Measurements from ENCODE around the gene SLC35F1.

SLC35F1 gene

DNA sequence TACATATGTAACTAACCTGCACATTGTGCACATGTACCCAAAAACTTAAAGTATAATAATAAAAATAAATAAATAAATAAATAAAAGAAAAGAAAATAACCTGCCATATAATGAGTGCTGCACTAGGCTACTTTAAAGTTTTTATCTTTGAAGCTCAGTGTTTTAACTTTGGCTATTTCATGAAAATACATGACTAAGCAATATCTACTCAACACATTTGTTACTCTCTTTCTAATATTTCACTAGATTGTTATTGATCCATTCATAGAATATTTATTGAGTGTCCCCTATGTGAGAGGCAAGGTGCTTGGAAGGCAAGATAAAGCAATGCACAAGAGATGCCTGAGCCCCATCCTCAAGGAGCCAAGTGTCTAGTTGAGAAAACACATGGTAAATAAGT is 221.7 kb downstream of the SLC35F1 start:
- no peak for DNase-seq

DNA sequence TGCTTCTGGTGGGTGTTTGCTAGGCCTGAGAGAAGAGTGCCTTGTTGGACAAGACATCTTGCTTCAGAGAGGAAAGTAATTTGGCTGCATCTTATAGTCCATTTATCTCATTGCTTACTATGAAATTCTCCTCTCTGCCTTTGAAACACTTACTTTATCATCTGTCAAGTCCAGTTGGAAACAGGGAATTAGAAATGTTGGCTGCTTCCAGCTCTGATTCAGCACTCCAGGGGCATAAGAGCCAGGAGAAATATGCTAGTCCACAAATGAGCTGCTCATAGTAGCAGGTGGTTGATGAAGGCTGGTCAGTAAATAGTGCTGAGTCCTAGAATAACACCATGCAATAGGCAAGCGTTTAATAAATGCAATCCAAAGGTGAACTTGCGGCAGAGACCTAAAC is 227.1 kb downstream of the SLC35F1 start:
- DNase-seq: no peak

DNA sequence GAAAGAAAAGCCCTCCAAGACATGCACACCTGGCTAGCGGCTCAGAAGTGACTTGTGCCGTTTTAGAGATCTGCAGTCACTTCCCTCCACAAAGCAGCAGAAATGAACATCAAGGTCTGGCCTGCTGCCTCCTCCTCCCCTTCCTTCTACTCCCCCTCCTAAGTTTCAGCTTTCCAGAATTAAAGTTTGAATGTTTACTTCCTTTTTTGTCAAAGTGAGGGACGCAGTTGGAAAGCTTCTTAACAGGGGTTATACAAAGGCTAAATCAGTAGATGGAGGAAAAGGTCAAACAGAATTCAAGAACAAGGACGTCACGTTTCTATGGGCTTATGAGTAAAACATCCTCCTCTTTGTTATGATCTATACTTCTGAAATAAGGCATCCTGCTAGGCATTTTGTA is 227.7 kb downstream of the SLC35F1 start:
- DNase-seq: no peak

- no peak for DNase-seq
Measured at GRCh38 chr6:118135371-118135770, 228.3 kb downstream of the SLC35F1 start.

DNA sequence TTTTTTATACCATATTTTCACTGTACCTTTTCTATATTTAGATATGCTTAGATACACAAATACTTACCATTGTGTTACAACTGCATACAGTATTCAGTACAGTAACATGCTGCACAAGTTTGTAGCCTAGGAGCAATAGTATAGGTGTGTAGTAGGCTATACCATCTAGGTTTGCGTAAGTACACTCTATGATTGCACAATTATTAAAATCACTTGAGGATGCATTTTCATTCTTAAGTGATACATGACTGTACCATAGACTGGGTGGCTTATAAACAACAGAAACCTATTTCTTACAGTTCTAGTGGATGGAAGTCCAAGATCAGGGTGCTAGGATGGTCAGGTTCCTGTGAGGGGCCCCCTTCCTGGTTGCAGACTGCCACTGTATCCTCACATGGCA is 234.1 kb downstream of the SLC35F1 start:
- no peak for DNase-seq

GRCh38 chr6:118146584-118146983 is 239.5 kb downstream of the SLC35F1 start:
- no peak for DNase-seq

DNA sequence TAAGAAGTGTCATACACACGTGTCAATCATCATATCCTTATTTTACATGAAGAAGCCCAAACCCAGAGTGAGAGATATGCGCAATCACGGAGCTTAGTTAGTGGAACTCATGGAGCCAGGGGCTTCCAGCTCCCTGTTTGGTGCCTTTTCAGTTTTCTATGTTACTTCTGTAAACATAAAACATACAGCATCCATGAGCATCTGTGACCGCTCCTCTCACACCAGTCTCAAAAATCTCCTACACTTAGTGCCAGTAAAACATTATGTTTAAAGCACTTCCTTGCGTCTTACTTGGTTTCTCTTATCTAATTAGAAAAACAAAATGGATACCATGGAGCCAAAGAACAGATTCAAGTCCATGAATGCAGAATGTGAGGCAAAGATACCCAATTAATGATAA is 240.4 kb downstream of the SLC35F1 start:
- DNase-seq: no peak

- DNase-seq: no peak
Measured at GRCh38 chr6:118148561-118148960, 241.5 kb downstream of the SLC35F1 start.

GRCh38 chr6:118152524-118152923 is 245.5 kb downstream of the SLC35F1 start:
- DNase-seq: no peak

DNA sequence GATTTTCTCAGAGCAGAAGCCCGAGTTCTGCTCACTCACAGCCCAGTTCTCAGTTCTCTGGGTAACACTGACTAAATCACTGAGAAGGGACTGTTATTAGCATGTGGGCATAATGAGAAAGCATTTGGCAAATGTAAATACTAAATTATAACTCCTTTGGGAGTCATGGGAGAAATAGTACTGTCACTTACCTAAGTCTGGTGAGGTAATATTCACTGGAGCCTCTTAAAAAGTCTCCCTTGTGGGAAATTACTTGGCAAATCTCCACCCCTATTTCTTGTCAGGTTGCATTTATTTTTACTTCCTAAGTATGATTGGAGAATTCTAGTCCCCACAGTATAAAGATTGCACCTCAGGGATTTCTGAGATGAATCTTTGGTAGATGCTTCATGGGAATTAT is 254.3 kb downstream of the SLC35F1 start:
- no peak for DNase-seq

- no peak for DNase-seq
Measured at GRCh38 chr6:118163542-118163941, 256.5 kb downstream of the SLC35F1 start.

GRCh38 chr6:118165500-118165899 is 258.4 kb downstream of the SLC35F1 start:
- DNase-seq: no peak

GRCh38 chr6:118168421-118168820 is 261.4 kb downstream of the SLC35F1 start:
- no peak for DNase-seq

GRCh38 chr6:118171852-118172251 is 264.8 kb downstream of the SLC35F1 start:
- no peak for DNase-seq

DNA sequence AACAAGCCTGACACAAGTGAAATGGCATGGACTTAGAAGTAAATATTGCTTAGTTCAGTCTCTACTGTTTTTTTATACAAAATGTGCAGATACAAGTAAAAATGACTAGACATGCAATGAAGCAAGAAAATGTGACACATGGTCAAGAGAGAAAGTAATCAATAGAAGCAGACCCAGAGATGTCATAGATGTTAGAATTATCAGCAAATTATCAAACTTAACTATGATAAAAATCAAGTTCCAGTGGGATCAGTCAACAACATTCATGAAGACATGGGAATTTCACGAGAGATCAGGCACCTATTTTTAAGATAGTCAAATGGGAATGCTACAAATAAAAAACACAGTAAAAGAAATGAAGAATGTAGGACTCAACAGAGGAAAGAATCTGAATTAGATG is 267.0 kb downstream of the SLC35F1 start:
- no peak for DNase-seq

DNA sequence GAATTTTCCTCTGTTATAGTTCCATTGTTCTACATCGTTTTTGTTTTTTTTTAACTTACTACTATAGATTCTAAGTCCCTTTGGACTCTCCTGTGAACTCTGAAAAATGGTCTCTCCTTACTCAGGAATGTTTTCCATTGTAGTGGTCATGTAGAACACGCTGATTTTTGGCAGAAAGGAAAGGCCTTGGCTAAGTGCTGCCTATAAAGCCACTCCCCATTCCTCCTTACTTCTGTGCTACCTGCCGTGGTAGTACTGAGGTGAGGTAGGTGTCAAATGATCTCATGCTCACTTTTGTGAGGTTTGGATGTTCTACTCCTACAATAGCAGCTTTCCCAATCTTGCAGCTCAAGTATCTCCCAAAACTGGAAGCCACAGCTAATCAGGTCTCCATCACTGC is 270.7 kb downstream of the SLC35F1 start:
- no peak for DNase-seq

DNA sequence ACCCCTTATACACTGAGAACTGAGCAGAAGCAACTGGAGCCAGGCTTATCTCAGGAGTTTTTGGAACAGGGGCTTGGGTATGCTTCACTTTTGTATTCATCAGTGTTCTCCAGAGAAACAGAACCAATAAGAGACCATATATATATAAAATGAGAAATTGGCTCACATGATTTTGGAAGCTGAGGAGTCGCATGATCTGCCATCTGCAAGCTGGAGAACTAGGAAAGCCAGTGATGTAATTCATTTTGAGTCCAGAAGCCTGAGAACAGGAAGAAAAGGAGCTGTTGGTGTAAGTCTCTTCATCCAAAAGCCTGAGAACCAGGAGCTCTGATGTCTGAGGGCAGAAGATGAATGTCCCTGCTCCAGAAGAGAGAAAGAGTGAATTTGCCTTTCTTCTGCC is 272.0 kb downstream of the SLC35F1 start:
- DNase-seq: no peak

DNA sequence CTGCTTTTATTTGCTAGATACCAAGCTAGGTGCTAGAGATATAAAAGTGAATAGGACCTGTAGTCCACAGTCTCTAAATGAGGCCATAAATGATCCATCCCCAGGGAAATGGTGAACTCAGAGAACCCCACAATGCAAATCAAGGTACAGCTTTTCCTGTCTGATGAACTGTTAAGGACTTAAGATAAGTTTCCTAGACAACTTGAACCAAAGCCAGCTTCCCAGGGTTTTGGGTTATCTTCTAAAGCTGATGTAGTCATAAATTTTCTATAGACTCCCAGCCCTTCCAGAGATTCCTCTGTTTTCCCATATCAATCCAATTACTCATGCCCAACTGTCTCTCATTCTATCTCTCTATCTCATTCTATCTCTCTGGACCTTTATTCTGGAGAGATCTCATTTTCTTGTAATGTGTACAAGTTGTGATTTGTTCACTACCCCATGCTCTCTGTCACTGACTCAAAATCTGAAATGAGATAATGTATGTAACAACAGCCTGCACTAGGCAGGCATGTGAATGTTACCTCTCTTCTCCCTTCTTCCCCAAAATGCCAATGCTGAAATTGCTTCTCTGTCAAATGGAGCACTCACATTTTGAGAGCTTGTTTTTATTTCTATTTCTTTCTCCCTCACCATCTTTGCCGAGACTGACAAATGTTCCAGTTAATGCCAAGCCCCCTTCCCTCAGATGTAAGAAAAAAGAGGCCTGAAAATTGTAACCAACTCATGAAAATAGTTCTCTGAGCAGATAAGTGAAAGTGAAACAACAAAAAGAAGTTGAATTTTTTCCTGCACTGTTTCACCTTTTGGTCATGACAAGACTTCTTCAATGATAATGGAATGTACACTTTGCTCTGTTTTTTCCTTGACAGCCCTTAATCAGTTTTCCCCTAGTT is 279.9 kb downstream of the SLC35F1 start:
- DNase-seq: no peak

- no peak for DNase-seq
Measured at GRCh38 chr6:118187568-118188164, 280.6 kb downstream of the SLC35F1 start.

DNA sequence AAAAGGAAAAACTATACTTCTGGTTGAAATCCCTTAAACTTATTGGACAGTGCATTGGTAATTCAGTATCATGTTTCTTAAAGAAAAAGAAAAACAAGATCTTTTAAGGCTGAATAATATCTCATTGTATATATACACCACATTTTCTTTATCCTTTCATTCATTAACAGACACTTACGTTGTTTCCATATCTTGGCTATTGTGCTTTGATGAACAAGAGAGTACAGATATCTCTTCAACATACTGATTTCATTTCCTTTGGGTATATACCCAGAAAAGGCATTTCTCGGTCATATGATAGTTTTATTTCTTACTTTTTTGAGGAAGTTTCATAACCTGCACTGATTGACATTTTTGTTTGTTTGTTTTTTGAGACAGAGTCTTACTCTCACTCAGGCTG is 281.5 kb downstream of the SLC35F1 start:
- DNase-seq: no peak

DNA sequence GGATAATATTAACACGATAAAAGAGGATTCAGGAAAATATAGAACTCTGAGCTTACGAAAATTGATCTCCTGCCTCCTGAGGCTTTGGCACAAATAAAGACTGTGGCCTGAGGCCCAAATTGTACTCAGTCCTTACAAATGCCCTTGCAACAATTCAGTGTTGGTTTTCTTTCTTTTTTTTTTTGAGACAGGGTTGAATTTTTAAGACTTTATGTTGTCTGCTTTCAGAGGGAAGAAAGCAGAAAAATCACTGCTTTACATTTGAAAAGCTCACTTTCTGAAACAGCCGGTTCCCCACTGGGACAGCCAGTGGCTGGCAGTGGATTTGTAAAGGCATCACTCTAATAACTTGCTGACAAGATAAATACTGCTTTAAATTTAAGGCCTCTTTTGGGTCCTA is 290.5 kb downstream of the SLC35F1 start:
- no peak for DNase-seq

DNA sequence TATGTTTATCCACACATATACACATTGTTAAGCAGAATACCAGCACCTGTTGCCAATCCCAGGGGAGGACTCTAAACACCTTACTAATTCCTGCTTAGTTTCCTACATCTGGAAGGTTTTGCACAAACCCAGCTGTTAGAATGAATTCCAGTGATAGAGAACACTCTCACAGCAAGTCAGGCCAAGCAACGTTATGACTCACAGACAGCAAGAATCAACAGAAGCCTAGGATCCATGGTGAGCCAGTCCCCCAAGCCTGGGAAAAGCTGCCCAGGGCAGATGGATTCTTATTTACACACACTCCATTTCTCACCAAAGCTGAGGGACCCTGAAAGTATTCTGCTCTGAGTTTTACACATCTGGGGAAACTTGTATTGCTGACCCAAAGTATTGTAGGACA is 291.7 kb downstream of the SLC35F1 start:
- no peak for DNase-seq

GRCh38 chr6:118200160-118200559 is 293.1 kb downstream of the SLC35F1 start:
- no peak for DNase-seq

- DNase-seq: no peak
Measured at GRCh38 chr6:118202517-118202916, 295.5 kb downstream of the SLC35F1 start.

GRCh38 chr6:118203545-118203944 is 296.5 kb downstream of the SLC35F1 start:
- DNase-seq: no peak
